HG02840 (cell line): ENCODE measurements around the gene SPAG6.

Source experiments
- ATAC-seq: cut with Tn5 transposase; IDR thresholded peaks from one replicate; pipeline ENCODE4 v1.9.1; 2021; ENCODE audit warnings: mild to moderate bottlenecking, moderate library complexity, moderate number of reproducible peaks; ENCODE audit not compliant: unreplicated experiment, low FRiP score

SPAG6 gene

GRCh38 chr10:22454634-22455033 is 109.3 kb downstream of the SPAG6 start:
- ATAC-seq, result no peak

DNA sequence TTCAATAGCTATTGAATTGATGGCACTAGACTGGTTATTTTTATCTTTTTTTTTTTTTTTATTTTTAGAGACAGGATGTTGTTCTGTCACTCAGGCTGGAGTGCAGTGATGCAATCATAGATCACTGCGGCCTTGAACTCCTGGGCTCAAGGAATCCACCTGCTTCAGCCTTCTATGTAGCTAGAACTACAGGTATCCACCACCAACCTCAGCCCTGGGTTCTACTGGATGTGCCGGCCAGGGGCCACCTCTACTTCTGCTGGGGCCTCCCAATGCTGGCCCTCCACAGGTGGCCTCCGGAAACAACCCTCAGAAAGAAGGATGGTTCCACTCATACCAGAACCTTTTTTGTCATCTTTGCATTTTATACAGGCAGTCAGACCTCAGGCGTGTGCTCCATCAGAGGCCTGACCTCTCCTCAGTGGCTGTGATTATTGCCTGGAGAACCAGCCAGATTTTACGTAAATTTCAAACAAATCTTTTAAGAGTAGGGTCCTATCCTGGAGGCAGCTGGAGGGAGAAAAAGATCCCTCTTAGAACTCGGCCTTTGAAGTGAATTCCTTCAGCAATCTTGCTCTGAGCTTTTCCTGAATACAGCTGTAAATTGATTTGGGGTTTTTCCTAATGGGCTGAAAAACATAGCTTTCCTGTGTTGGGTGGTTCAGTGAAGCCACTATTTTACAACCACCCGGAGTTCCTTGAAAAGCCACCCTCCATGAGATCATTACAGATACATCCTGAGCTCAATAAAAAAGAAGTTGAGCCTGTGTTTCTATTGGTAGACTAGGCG is 110.0 kb downstream of the SPAG6 start:
- ATAC-seq, result no peak

GRCh38 chr10:22456486-22456885 is 111.2 kb downstream of the SPAG6 start:
- no peak for ATAC-seq

GRCh38 chr10:22458272-22459038 is 113.2 kb downstream of the SPAG6 start:
- no peak for ATAC-seq

- no peak for ATAC-seq
Observed at GRCh38 chr10:22459496-22459895, 114.2 kb downstream of the SPAG6 start.

- no peak for ATAC-seq
Observed at GRCh38 chr10:22460101-22460500, 114.8 kb downstream of the SPAG6 start.

GRCh38 chr10:22460531-22461403 is 115.5 kb downstream of the SPAG6 start:
- no peak for ATAC-seq

GRCh38 chr10:22461891-22462290 is 116.6 kb downstream of the SPAG6 start:
- no peak for ATAC-seq

GRCh38 chr10:22463255-22463654 is 118.0 kb downstream of the SPAG6 start:
- ATAC-seq, result no peak

DNA sequence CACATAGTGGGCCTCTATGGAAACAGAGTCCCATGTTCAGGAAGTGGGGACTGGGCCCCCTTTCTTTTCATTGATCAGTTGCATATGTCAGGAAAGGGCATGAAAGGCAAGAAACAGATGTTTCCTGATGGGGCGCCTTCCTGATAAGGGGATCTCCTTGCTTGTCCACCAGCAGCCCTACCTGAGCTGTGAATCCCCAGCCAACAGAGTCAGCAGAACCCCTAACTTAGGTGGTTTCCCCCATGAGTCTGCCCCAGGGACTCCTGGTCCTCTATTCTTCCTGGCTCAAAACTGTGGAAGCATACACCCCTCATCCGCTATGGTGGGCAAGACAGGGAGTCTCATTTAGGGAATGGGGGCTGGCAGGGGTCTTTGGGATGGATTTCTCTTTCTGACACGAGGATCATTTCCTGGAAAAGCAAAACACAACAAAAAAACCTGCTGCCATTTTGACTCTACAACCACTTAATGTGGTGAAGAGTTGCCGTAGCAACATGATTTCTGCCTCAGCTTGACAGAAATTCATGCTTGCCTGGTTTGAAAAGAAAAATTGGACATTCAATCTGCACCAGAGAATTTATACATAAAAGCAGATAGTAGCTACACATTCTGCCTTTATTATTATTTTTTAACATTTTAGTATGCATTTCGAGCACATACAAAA is 119.8 kb downstream of the SPAG6 start:
- ATAC-seq, result no peak

GRCh38 chr10:22466763-22467334 is 121.6 kb downstream of the SPAG6 start:
- ATAC-seq, result no peak
